Testis (tissue), 3 donors: ENCODE measurements around the gene SLC22A1. TPM values are rescaled to one million over a fixed set of nuclear protein-coding genes. Genes with fewer than 3 reads are reported as not detected.

Experiments
- DNase-seq: peaks from one replicate; pipeline ENCODE4 v3.0.0-alpha.2; 2019
- H3K27ac ChIP-seq, 2 donors: fragments of 200-600 bp; sonication (generic); one replicate each; pipeline ENCODE4 v1.5.1; 2019
- H3K27me3 ChIP-seq: fragments of 200-600 bp; sonication (generic); one replicate; pipeline ENCODE4 v1.5.1; 2019
- H3K36me3 ChIP-seq: fragments of 200-600 bp; sonication (generic); one replicate; pipeline ENCODE4 v1.5.1; 2017; ENCODE audit warnings: low read depth; ENCODE audit errors: missing control alignments
- H3K4me1 ChIP-seq: fragments of 200-600 bp; sonication (generic); one replicate; pipeline ENCODE4 v1.5.1; 2019
- H3K4me3 ChIP-seq, 2 donors: fragments of 200-600 bp; sonication (generic); one replicate each; pipeline ENCODE4 v1.5.1; 2017 to 2019
- H3K9me3 ChIP-seq: fragments of 200-600 bp; sonication (generic); one replicate; pipeline ENCODE4 v1.5.1; 2017
- POLR2A ChIP-seq: fragments of 450-650 bp; IDR thresholded peaks from one replicate; pipeline ENCODE4 v1.6.1; 2017; ENCODE audit warnings: antibody characterized with exemption, mild to moderate bottlenecking, moderate library complexity
- WGBS, 2 donors: methylation state at CpG; one replicate each; pipeline ENCODE4 v1.1.5; 2018; 5-methylcytosine and 5-hydroxymethylcytosine counted together
- intact Hi-C: fragments of 100-400 bp; cut with DNase I; formaldehyde crosslinking; loops from one replicate; pipeline ENCODE4 v1.15.1; 2023; ENCODE audit warnings: low total_unique reads
- polyA plus RNA-seq: library from polyadenylated mRNA; stranded (reverse); fragments of 350-450 nt; fragmentation: Illumina TruSeq; extraction: RNeasy Lipid Tissue Mini Kit (QIAGEN cat#74804); gene quantifications from one replicate; pipeline ENCODE4 v1.2.3, GENCODE V29; 2014; ENCODE audit warnings: low read depth, low replicate concordance; ENCODE audit not compliant: insufficient read depth
- total RNA-seq, 2 donors: library from RNA; depleted of rRNA; stranded (reverse); fragments of >200 nt; gene quantifications; one replicate each; pipeline ENCODE4 v1.2.3, GENCODE V29; 2016
- TF ChIP-seq, protein P1 (sequence below), 3 experiments: fragments of 450-650 bp in 2 of 3; fragments of 200-600 bp in 1 of 3; sonication (generic) in 1 of 3; IDR thresholded peaks; one replicate each; pipeline ENCODE4 v1.5.1; 2016 to 2019; ENCODE audit warnings: antibody characterized with exemption in 3 of 3, mild to moderate bottlenecking in 2 of 3, moderate library complexity in 1 of 3

SLC22A1 gene
- total and polyA plus RNA-seq, 3 donors from 2014 or later = 0.90 to 1.7 (median 1.5) TPM

DNA sequence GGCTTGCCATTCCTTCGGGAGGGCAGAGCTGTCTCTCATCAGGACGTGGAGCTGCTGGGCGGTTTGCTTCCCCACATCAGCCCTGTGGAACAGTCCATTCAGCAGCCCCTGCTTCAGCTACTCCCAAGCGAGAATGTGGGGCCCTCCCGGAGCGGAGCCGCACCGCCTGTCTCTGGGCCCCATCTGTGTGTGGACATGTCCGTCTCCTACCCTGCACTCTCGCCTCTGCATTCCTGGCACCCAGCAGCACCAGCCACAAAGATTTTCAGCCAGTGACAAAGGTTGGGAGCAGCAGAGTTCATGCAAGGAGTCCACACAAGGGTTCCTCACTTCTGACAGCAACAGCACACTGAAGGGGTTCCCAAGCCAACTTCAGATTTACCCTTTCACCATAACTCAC, 29.0 kb upstream of the SLC22A1 start:
- DNase-seq = no peak
- no peak overlapping the region for H3K4me3 ChIP-seq
- H3K27me3 ChIP-seq = no peaks in the 10 kb centered on the region
- intact Hi-C loops = no loop called here
- no peak for TF ChIP-seq POLR2A
- TF ChIP-seq, protein P1, sequence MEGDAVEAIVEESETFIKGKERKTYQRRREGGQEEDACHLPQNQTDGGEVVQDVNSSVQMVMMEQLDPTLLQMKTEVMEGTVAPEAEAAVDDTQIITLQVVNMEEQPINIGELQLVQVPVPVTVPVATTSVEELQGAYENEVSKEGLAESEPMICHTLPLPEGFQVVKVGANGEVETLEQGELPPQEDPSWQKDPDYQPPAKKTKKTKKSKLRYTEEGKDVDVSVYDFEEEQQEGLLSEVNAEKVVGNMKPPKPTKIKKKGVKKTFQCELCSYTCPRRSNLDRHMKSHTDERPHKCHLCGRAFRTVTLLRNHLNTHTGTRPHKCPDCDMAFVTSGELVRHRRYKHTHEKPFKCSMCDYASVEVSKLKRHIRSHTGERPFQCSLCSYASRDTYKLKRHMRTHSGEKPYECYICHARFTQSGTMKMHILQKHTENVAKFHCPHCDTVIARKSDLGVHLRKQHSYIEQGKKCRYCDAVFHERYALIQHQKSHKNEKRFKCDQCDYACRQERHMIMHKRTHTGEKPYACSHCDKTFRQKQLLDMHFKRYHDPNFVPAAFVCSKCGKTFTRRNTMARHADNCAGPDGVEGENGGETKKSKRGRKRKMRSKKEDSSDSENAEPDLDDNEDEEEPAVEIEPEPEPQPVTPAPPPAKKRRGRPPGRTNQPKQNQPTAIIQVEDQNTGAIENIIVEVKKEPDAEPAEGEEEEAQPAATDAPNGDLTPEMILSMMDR (IDR thresholded peaks at IDR 0.05) = no peak
- H3K9me3 ChIP-seq = no peaks in the 10 kb centered on the region
- no peaks in the 10 kb centered on the region for H3K36me3 ChIP-seq
- 90 to 93% methylated on average over 10 of the region's 10 CpGs for WGBS, 2 donors
- H3K4me1 ChIP-seq = no peaks in the 10 kb centered on the region
- H3K27ac ChIP-seq = no peak overlapping the region

DNA sequence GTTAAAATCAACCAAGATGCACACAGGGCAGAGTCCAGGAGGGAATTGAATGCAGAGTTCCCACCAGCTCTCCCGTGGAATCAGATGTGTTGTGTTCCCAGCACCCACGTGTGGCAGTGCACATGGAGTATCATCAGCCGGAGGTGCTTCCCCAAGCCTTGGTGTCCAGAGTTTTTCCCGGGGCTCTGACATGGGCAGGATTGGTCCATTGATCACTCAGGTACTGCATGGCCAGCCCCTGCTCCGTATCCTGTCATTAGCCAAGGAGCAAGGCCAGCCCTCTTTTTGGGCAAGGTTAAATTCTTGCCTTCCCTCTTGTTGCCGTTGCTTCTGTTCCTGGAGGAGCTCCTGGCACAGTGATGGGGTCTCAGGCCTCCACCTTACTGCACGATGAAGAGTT, 28.6 kb upstream of the SLC22A1 start:
- H3K27ac ChIP-seq = no peak overlapping the region
- TF ChIP-seq, protein P1 (IDR thresholded peaks at IDR 0.05) = no peak
- TF ChIP-seq POLR2A = no peak
- H3K4me1 ChIP-seq = no peaks in the 10 kb centered on the region
- no peaks in the 10 kb centered on the region for H3K9me3 ChIP-seq
- H3K36me3 ChIP-seq = no peaks in the 10 kb centered on the region
- 77 to 88% methylated on average over 7 of the region's 7 CpGs for WGBS, 2 donors
- intact Hi-C loops = no loop called here
- H3K4me3 ChIP-seq = no peak overlapping the region
- H3K27me3 ChIP-seq = no peaks in the 10 kb centered on the region
- DNase-seq = no peak

DNA sequence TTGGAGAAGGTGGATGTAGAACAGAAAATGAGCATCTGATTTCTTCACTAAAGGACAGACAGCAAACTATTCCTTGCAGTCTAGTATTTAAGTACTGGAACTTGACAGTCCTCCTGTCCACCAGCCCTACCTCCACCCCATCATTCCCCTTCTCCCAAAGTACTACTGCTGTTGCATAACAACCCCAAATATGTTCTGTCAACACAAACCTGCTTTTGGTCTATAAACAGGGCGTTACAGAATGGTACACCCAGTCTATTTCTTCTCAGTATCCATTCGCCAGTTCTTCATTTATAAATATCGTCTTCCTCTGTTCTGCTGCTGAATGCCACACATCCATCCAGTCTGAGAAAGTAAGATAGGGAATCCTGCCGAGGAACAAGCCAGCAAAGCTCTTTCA, 27.7 kb upstream of the SLC22A1 start:
- TF ChIP-seq, protein P1 (IDR thresholded peaks at IDR 0.05) = no peak
- TF ChIP-seq POLR2A = no peak
- H3K36me3 ChIP-seq = no peaks in the 10 kb centered on the region
- no peaks in the 10 kb centered on the region for H3K27me3 ChIP-seq
- H3K9me3 ChIP-seq = no peaks in the 10 kb centered on the region
- 90 to 91% methylated on average over 4 of the region's 4 CpGs for WGBS, 2 donors
- DNase-seq = no peak
- no peak overlapping the region for H3K27ac ChIP-seq
- no peak overlapping the region for H3K4me3 ChIP-seq
- no peaks in the 10 kb centered on the region for H3K4me1 ChIP-seq
- intact Hi-C loops = no loop called here

DNA sequence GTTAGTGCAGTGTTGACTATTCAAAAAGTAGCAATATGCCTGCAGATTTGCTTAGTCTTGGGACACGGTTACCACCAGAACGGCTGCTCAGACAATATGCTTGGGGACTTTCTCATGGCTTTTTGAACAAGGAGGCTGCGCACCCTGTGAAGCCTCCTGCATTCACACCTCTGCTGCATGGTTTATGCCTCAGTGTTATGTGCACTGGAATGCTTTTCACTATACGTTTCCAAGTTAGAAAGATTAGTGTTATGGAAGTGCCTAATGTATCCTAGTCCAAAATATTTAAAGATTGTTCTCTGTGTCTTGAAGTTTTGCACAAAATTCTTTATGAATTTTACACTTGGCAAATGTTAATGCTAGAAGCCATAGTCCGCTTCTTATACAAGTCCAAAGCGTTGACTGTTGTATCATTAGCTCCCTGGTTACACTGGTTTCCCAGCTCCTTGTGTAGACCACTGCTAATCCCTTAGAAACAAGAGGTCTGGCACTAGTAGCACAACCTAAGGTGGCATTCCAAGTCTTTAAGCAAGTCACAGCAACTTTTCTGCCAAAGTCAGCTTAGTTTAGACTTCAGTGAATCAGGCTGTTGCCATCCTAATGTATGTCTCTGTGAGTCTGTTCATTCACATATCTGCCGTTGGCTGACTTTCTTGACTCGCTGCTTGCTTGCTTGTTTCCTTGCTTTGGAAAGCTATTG, 26.3 kb upstream of the SLC22A1 start:
- Histone ChIP-seq H3K4me3 (no peak overlapping the region), H3K4me1 (no peaks in the 10 kb centered on the region), H3K9me3 (no peaks in the 10 kb centered on the region), H3K27ac (no peak overlapping the region), H3K27me3 (no peaks in the 10 kb centered on the region), H3K36me3 (no peaks in the 10 kb centered on the region)
- TF ChIP-seq, protein P1 (IDR thresholded peaks at IDR 0.05) = no peak
- no peak for TF ChIP-seq POLR2A
- 89 to 94% methylated on average over 8 of the region's 8 CpGs for WGBS, 2 donors
- DNase-seq = no peak
- intact Hi-C loops = no loop called here
